PC-3 (cell line): ENCODE results near the gene FAM221B. TPM values are rescaled to one million over a fixed set of nuclear protein-coding genes. Genes with fewer than 3 reads are reported as not detected.

ENCODE experiments used
- ATAC-seq: fragments of 200-7000 bp; cut with Tn5 transposase; 2 replicates; pipeline ENCODE4 v1.9.1; 2020; ENCODE audit warnings: mild to moderate bottlenecking, moderate library complexity
- BruUV-seq: library from RNA; stranded (reverse); fragments of 400-500 nt; replicated peaks from 2 replicates; lab custom pipeline; 2021; lab: Mats Ljungman, UMichigan
- CTCF ChIA-PET: fragments of 300-600 bp; sonication (Branson Sonifier 250); formaldehyde crosslinking; loops from one replicate; lab custom pipeline; 2022; ENCODE audit warnings: antibody characterized with exemption; lab: Charles Lee
- POLR2A ChIA-PET: fragments of 300-600 bp; sonication (Branson Sonifier 250); formaldehyde crosslinking; loops from one replicate; lab custom pipeline; 2022; ENCODE audit warnings: antibody characterized with exemption; ENCODE audit not compliant: unreplicated experiment; lab: Charles Lee
- DNase-seq: peaks from one replicate; pipeline ENCODE4 v3.0.0-alpha.2; 2015
- H2AFZ ChIP-seq: fragments of 300-600 bp; sonication (generic); 2 replicates; pipeline ENCODE4 v1.6.0; 2016; ENCODE audit warnings: antibody characterized with exemption, low read length
- H3F3A ChIP-seq: fragments of 300-600 bp; sonication (generic); one replicate; pipeline ENCODE4 v1.6.0; 2017; ENCODE audit warnings: antibody characterized with exemption, low read length, control low read depth, mild to moderate bottlenecking; ENCODE audit not compliant: unreplicated experiment
- H3K27ac ChIP-seq: fragments of 300-600 bp; sonication (generic); 2 replicates; pipeline ENCODE4 v1.5.1; 2016; ENCODE audit warnings: mild to moderate bottlenecking, low read length
- H3K27me3 ChIP-seq: fragments of 300-600 bp; sonication (generic); 2 replicates; pipeline ENCODE4 v1.6.1; 2016; ENCODE audit warnings: low read length, mixed read lengths
- H3K36me3 ChIP-seq: fragments of 300-600 bp; sonication (generic); 2 replicates; pipeline ENCODE4 v1.6.1; 2016; ENCODE audit warnings: low read depth, mixed run types, low read length, mixed read lengths
- H3K4me1 ChIP-seq: fragments of 300-600 bp; sonication (generic); 2 replicates; pipeline ENCODE4 v1.5.1; 2016; ENCODE audit warnings: low read length; ENCODE audit not compliant: insufficient read depth
- H3K4me2 ChIP-seq: fragments of 300-600 bp; sonication (generic); 2 replicates; pipeline ENCODE4 v1.6.0; 2016; ENCODE audit warnings: low read length
- H3K4me3 ChIP-seq: fragments of 300-600 bp; sonication (generic); 2 replicates; pipeline ENCODE4 v1.5.1; 2016; ENCODE audit warnings: mild to moderate bottlenecking, low read length, mixed read lengths
- H3K79me2 ChIP-seq: fragments of 300-600 bp; sonication (generic); 2 replicates; pipeline ENCODE4 v1.6.1; 2017; ENCODE audit warnings: low read length, mixed read lengths
- H3K9ac ChIP-seq: fragments of 300-600 bp; sonication (generic); 2 replicates; pipeline ENCODE4 v1.6.0; 2016; ENCODE audit warnings: mild to moderate bottlenecking, low read length
- H3K9me2 ChIP-seq: fragments of 300-600 bp; sonication (generic); replicated peaks from 2 replicates; pipeline ENCODE4 v1.6.1; 2016; ENCODE audit warnings: mixed run types, low read length, mixed read lengths
- H3K9me3 ChIP-seq: fragments of 300-600 bp; sonication (generic); 2 replicates; pipeline ENCODE4 v1.6.1; 2016; ENCODE audit warnings: low read length, mixed read lengths
- H4K20me1 ChIP-seq: fragments of 300-600 bp; sonication (generic); 2 replicates; pipeline ENCODE4 v1.6.1; 2016; ENCODE audit warnings: low read length, mixed read lengths
- EZH2 ChIP-seq: fragments of 300-600 bp; sonication (generic); IDR thresholded peaks from one replicate; pipeline ENCODE4 v1.6.1; 2017; ENCODE audit warnings: antibody characterized with exemption, mild to moderate bottlenecking, low read length; ENCODE audit not compliant: unreplicated experiment
- EZH2phosphoT487 ChIP-seq: fragments of 300-600 bp; sonication (generic); IDR thresholded peaks from 2 replicates; pipeline ENCODE4 v1.6.1; 2018; ENCODE audit warnings: mild to moderate bottlenecking, antibody characterized with exemption, low read length, borderline replicate concordance
- intact Hi-C: fragments of 100-400 bp; cut with micrococcal nuclease; formaldehyde crosslinking; loops from 2 replicates; pipeline ENCODE4 v1.9.0; 2023
- total RNA-seq: library from RNA; depleted of rRNA; stranded (reverse); fragments of >200 nt; gene quantifications from 2 replicates; pipeline ENCODE4 v1.2.3, GENCODE V29; 2014
- TF ChIP-seq, protein P1 (sequence below): fragments of 300-600 bp; sonication (generic); conservative IDR thresholded peaks from 2 replicates; pipeline ENCODE4 v1.5.1; 2017; ENCODE audit warnings: antibody characterized with exemption, low read depth, mild to moderate bottlenecking, low read length

The FAM221B gene
- total RNA-seq, 1 experiment from 2014 or later: not detected

GRCh38 chr9:35842020-35842745, 13.7 kb upstream of the FAM221B start:
- CTCF ChIA-PET: interaction anchor here (0.6 kb wide), 1 partner anchor 18 kb away, joined by 3 read pairs; no protein-coding TSS in a partner anchor
- Histone ChIP-seq H4K20me1 (no peaks in the 10 kb centered on the region), H3K4me1 (peaks cover 19% of the 10 kb centered on the region), H3K79me2 (no peaks in the 10 kb centered on the region), H3K9me3 (no peaks in the 10 kb centered on the region), H3K27me3 (no peaks in the 10 kb centered on the region), H2AFZ (no peak overlapping the region), H3F3A (no peaks in the 10 kb centered on the region), H3K9me2 (no peaks in the 10 kb centered on the region), H3K9ac (no peak overlapping the region), H3K4me2 (no peak overlapping the region), H3K27ac (no peak overlapping the region), H3K36me3 (no peaks in the 10 kb centered on the region), H3K4me3 (no peak overlapping the region)
- POLR2A ChIA-PET: no interaction called here
- ATAC-seq: no peak
- DNase-seq: no peak
- intact Hi-C loops: no loop called here
- no peak for TF ChIP-seq EZH2phosphoT487
- TF ChIP-seq EZH2: no peak
- TF ChIP-seq, protein P1, sequence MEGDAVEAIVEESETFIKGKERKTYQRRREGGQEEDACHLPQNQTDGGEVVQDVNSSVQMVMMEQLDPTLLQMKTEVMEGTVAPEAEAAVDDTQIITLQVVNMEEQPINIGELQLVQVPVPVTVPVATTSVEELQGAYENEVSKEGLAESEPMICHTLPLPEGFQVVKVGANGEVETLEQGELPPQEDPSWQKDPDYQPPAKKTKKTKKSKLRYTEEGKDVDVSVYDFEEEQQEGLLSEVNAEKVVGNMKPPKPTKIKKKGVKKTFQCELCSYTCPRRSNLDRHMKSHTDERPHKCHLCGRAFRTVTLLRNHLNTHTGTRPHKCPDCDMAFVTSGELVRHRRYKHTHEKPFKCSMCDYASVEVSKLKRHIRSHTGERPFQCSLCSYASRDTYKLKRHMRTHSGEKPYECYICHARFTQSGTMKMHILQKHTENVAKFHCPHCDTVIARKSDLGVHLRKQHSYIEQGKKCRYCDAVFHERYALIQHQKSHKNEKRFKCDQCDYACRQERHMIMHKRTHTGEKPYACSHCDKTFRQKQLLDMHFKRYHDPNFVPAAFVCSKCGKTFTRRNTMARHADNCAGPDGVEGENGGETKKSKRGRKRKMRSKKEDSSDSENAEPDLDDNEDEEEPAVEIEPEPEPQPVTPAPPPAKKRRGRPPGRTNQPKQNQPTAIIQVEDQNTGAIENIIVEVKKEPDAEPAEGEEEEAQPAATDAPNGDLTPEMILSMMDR: no peak
- no TSS peak for BruUV-seq

GRCh38 chr9:35841645-35841900, 13.0 kb upstream of the FAM221B start:
- H2AFZ ChIP-seq: no peak overlapping the region
- H3K27me3 ChIP-seq: no peaks in the 10 kb centered on the region
- no peak overlapping the region for H3K27ac ChIP-seq
- H3K79me2 ChIP-seq: no peaks in the 10 kb centered on the region
- no peaks in the 10 kb centered on the region for H3K36me3 ChIP-seq
- ChIA-PET CTCF (interaction anchor here (0.6 kb wide), 1 partner anchor 18 kb away, joined by 3 read pairs; no protein-coding TSS in a partner anchor), POLR2A (no interaction called here)
- no peaks in the 10 kb centered on the region for H3F3A ChIP-seq
- no peaks in the 10 kb centered on the region for H4K20me1 ChIP-seq
- TF ChIP-seq, protein P1: no peak
- no peak for TF ChIP-seq EZH2
- no TSS peak for BruUV-seq
- H3K9me3 ChIP-seq: no peaks in the 10 kb centered on the region
- H3K4me1 ChIP-seq: peaks cover 19% of the 10 kb centered on the region
- no peak overlapping the region for H3K4me3 ChIP-seq
- no peak overlapping the region for H3K4me2 ChIP-seq
- ATAC-seq (no peak), DNase-seq (no peak)
- H3K9me2 ChIP-seq: no peaks in the 10 kb centered on the region
- intact Hi-C loops: no loop called here
- no peak overlapping the region for H3K9ac ChIP-seq

DNA sequence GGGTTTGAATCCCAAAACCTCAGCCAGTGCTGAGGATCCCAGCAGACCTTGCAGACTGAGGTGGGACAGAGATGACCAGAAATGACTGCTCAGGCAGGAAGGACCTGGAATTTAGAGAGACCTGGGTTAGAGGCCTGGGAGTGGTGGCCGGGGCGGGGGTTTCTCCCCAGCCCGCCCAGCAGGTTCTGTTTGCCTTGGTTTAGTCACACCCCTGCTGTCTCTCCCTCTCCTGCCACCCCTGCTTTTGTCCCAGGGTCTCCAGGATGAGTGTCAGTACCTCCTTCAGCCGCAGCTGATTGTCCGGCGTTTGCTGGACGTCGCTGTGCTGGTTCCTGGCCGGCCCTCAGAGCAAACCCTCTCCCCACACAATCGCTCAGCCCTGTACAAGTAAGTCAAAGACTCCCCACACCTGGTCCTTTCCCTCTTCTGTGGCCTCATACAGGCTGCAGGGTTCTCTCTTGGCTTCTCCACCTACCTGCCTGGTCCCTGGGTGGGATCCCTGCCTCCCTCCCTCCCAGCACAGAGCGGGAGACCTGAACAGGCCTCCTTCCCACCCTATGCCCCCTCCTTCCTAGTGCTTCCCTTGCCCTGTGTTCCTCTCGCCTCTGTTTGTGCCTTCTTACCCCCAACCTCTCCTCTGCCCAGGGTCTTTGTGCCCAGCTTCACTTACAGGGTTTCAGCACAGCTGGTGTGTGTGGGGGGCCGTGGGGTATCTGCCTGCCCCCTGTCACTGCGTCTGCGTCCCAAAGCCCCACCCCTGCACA, 12.5 kb upstream of the FAM221B start:
- no TSS peak for BruUV-seq
- POLR2A ChIA-PET: no interaction called here
- no peaks in the 10 kb centered on the region for H3F3A ChIP-seq
- no peak overlapping the region for H3K4me3 ChIP-seq
- no peaks in the 10 kb centered on the region for H3K9me3 ChIP-seq
- no peak overlapping the region for H2AFZ ChIP-seq
- DNase-seq (no peak), ATAC-seq (no peak)
- no peaks in the 10 kb centered on the region for H3K27me3 ChIP-seq
- CTCF ChIA-PET: interaction anchor here (0.6 kb wide), 1 partner anchor 17 kb away, joined by 3 read pairs; no protein-coding TSS in a partner anchor
- H3K4me1 ChIP-seq: peaks cover 19% of the 10 kb centered on the region
- H3K79me2 ChIP-seq: no peaks in the 10 kb centered on the region
- no peak overlapping the region for H3K4me2 ChIP-seq
- no peaks in the 10 kb centered on the region for H3K36me3 ChIP-seq
- H3K9ac ChIP-seq: no peak overlapping the region
- H3K9me2 ChIP-seq: no peaks in the 10 kb centered on the region
- no peak overlapping the region for H3K27ac ChIP-seq
- intact Hi-C loops: no loop called here
- no peaks in the 10 kb centered on the region for H4K20me1 ChIP-seq
- TF ChIP-seq EZH2phosphoT487 (no peak), EZH2 (no peak)
- TF ChIP-seq, protein P1: no peak
